Activated B cell treated with CpG ODN at 0.5 μM for 24 hours (primary cell): ENCODE data around the gene ZNF28. TPM values are rescaled to one million over a fixed set of nuclear protein-coding genes. Genes with fewer than 3 reads are reported as not detected.
"Not testable (repeated sequence)": the region's sequence is repeated elsewhere in the genome, so short reads cannot be mapped to it uniquely, and the experiment has no call there.

Experiments
- ATAC-seq: fragments of 200-7000 bp; cut with Tn5 transposase; one replicate; pipeline ENCODE4 v1.10.0; 2021; ENCODE audit warnings: low read depth, mild to moderate bottlenecking, moderate library complexity
- CTCF ChIA-PET: fragments of 350-600 bp; sonication (Branson Sonifier 250); formaldehyde crosslinking; loops from one replicate; lab custom pipeline; 2021; ENCODE audit warnings: antibody characterized with exemption; lab: Charles Lee
- POLR2A ChIA-PET: fragments of 350-600 bp; sonication (Branson Sonifier 250); formaldehyde crosslinking; loops from one replicate; lab custom pipeline; 2021; ENCODE audit warnings: antibody characterized with exemption; lab: Charles Lee
- DNase-seq: peaks from one replicate; pipeline ENCODE4 v3.0.0; 2022
- H3K27ac Mint-ChIP-seq: one replicate; pipeline ENCODE4 v1.8.0; 2020; ENCODE audit warnings: mixed read lengths
- H3K27me3 Mint-ChIP-seq: one replicate; pipeline ENCODE4 v1.8.0; 2021; ENCODE audit warnings: mixed read lengths
- H3K36me3 Mint-ChIP-seq: one replicate; pipeline ENCODE4 v1.8.0; 2021; ENCODE audit warnings: low read depth, mixed read lengths
- H3K4me1 Mint-ChIP-seq: one replicate; pipeline ENCODE4 v1.8.0; 2021; ENCODE audit warnings: mixed read lengths
- H3K4me3 Mint-ChIP-seq: one replicate; pipeline ENCODE4 v1.8.0; 2020; ENCODE audit warnings: mild to moderate bottlenecking, mixed read lengths
- H3K9me3 Mint-ChIP-seq: one replicate; pipeline ENCODE4 v1.8.0; 2020; ENCODE audit warnings: mixed read lengths
- intact Hi-C: fragments of 100-400 bp; cut with micrococcal nuclease; formaldehyde crosslinking; loops from one replicate; pipeline ENCODE4 v1.15.1; 2024
- total RNA-seq: library from RNA; stranded (reverse); gene quantifications from 2 replicates; pipeline ENCODE4 v1.2.3, GENCODE V29; 2022
- TF ChIP-seq, protein P1 (sequence below): fragments of 200-600 bp; IDR thresholded peaks from one replicate; pipeline ENCODE4 v1.8.0; 2022; ENCODE audit warnings: antibody characterized with exemption, mild to moderate bottlenecking

ZNF28 gene
- total RNA-seq, 1 donor from 2014 or later = 24.6 TPM

DNA sequence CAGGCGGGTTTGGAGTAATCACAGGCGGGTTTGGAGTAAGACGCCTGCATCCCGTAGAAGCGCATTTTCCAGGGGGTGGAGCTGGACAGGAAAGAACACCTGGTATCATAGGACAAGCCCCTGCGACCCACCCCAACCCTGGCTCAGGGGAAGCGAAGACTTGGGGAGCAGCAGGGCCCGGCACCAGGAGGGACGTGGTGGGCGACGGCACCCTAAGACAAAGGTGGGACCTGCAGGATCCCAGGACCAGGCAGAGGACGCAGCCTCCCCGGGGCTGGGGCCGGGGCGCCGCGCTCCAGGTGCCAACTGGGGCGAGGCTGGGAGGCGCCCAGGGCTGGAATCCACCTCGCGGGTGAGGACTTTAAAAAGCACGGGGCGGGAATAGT lies 35.4 kb downstream of the ZNF28 start:
- Mint-ChIP-seq H3K4me3 (peak overlapping the region; percentile 96), H3K4me1 (peaks cover 36% of the 10 kb centered on the region), H3K27ac (peak overlapping the region; percentile 90), H3K27me3 (no peaks in the 10 kb centered on the region), H3K9me3 (no peaks in the 10 kb centered on the region), H3K36me3 (peaks cover 21% of the 10 kb centered on the region)
- intact Hi-C loops = loop anchor here (1.0 to 10.0 kb wide), 7 partner anchors 51 to 259 kb away; partner anchors contain the start of genes ZNF320, ZNF611, ZNF808 and ZNF816
- ATAC-seq (peak; percentile 9), DNase-seq (no peak)
- TF ChIP-seq, protein P1, sequence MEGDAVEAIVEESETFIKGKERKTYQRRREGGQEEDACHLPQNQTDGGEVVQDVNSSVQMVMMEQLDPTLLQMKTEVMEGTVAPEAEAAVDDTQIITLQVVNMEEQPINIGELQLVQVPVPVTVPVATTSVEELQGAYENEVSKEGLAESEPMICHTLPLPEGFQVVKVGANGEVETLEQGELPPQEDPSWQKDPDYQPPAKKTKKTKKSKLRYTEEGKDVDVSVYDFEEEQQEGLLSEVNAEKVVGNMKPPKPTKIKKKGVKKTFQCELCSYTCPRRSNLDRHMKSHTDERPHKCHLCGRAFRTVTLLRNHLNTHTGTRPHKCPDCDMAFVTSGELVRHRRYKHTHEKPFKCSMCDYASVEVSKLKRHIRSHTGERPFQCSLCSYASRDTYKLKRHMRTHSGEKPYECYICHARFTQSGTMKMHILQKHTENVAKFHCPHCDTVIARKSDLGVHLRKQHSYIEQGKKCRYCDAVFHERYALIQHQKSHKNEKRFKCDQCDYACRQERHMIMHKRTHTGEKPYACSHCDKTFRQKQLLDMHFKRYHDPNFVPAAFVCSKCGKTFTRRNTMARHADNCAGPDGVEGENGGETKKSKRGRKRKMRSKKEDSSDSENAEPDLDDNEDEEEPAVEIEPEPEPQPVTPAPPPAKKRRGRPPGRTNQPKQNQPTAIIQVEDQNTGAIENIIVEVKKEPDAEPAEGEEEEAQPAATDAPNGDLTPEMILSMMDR = no peak
- CTCF ChIA-PET = no interaction called here
- POLR2A ChIA-PET = no interaction called here

DNA sequence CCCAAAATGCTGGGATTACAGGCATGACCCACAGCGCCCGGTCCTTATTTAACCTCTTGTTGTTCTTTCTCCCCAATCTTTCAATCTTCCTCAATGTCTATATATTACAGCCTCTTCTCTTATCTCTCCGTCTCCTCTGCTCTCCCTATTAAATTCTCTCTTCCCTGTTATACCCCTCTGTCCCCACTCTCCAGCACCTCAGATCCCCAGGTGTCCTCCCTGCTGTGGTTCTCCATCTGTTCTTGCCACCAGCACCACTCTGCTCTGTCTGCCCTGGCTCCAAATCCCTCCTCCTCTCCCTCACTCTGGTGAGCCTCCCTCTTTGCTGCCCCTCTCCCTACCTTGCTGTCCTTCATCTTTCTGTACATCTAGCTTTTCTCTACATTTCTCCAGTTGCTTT lies 35.9 kb downstream of the ZNF28 start:
- TF ChIP-seq, protein P1 = no peak
- ATAC-seq (no peak), DNase-seq (no peak)
- intact Hi-C loops = loop anchor here (10.0 kb wide), 1 partner anchor 91 kb away; no protein-coding TSS in a partner anchor
- peak overlapping the region; percentile 96 for H3K4me3 Mint-ChIP-seq
- no peaks in the 10 kb centered on the region for H3K9me3 Mint-ChIP-seq
- peaks cover 36% of the 10 kb centered on the region for H3K4me1 Mint-ChIP-seq
- H3K36me3 Mint-ChIP-seq = peaks cover 26% of the 10 kb centered on the region
- H3K27me3 Mint-ChIP-seq = no peaks in the 10 kb centered on the region
- ChIA-PET POLR2A (interaction anchor here (0.7 kb wide), 1 partner anchor 599 kb away, joined by 3 read pairs; no protein-coding TSS in a partner anchor), CTCF (no interaction called here)
- H3K27ac Mint-ChIP-seq = peak overlapping the region; percentile 68

DNA sequence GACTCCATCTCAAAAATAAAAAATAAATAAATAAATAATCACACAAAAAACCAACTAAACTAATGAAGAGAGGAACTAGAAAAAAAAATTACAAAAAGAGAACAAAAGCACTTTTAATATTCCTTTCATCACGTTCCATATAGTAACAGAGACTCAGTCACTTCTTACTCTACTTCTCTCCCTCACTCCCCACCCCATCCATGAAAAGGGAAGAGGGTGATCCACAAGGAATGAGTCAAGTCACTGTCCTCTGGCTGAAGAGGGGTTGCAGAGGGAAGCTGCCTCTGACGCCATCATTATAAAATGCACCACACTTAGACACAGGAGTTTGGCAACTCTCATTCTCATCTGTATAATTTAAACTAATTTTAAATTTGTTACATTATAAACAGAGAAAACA lies 38.6 kb downstream of the ZNF28 start:
- ATAC-seq, H3K27me3 Mint-ChIP-seq, H3K9me3 Mint-ChIP-seq, CTCF ChIA-PET, H3K27ac Mint-ChIP-seq, DNase-seq, POLR2A ChIA-PET, H3K4me3 Mint-ChIP-seq: not testable (repeated sequence)
- intact Hi-C loops = loop anchor here (10.0 kb wide), 1 partner anchor 88 kb away; no protein-coding TSS in a partner anchor
- Mint-ChIP-seq H3K36me3 (peaks cover 51% of the 10 kb centered on the region), H3K4me1 (peaks cover 39% of the 10 kb centered on the region)

DNA sequence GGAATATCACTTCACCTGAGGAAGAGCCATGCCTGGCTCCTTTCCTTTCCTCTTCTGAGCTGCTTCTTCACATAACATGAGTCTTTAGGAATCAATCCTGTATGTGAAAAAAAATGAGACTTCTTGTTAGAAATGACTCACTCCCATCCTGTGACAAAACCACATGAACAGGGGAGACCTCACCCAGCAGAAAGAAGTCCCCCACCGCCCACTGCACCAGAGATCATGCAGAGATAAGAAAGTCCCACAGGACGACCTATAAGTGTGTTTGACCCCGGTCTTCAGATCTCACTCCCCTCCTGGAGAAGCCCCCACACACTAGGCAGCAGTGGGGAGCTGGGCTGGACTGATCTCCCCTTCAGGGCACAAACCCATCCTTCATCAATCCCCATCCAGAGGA lies 42.6 kb downstream of the ZNF28 start:
- POLR2A ChIA-PET = no interaction called here
- intact Hi-C loops = no loop called here
- Mint-ChIP-seq H3K36me3 (peaks cover 74% of the 10 kb centered on the region), H3K27ac (no peak overlapping the region), H3K4me1 (peaks cover 8% of the 10 kb centered on the region), H3K9me3 (peaks cover 6% of the 10 kb centered on the region), H3K27me3 (no peaks in the 10 kb centered on the region), H3K4me3 (no peak overlapping the region)
- ATAC-seq (no peak), DNase-seq (no peak)
- CTCF ChIA-PET = no interaction called here
- TF ChIP-seq, protein P1 = no peak

DNA sequence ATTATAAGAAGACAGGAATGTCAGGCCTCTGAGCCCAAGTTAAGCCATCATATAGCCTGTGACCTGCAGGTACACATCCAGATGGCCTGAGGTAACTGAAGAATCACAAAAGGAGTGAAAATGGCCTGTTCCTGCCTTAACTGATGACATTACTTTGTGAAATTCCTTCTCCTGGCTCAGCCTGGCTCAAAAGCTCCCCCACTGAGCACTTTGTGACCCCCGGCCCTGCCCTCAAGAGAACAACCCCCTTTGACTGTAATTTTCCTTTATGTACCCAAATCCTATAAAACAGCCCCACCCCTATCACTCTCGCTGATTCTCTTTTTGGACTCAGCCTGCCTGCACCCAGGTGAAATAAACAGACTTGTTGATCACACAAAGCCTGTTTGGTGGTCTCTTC lies 65.0 kb downstream of the ZNF28 start:
- peaks cover 11% of the 10 kb centered on the region for H3K9me3 Mint-ChIP-seq
- intact Hi-C loops, POLR2A ChIA-PET, H3K4me3 Mint-ChIP-seq, CTCF ChIA-PET, H3K36me3 Mint-ChIP-seq, DNase-seq, ATAC-seq, H3K27ac Mint-ChIP-seq, H3K4me1 Mint-ChIP-seq, H3K27me3 Mint-ChIP-seq: not testable (repeated sequence)

DNA sequence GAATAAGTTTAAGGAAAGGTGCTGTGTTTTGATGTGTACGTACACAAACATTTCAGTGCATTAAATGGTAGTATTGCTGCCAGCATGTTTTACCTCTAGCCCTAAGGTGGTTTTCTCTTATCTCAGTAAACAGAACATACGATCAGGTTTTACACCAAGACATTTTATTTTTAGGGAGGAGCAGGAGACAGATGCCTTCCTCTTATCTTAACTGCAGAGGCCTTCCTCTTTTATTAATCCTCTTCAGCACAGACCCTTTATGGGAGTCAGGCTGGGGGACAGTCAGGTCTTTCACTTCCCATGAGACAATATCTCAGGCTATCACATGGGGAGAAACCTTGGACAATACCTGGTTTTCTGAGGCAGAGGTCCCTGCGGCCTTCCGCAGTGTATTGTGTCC lies 71.7 kb downstream of the ZNF28 start:
- Mint-ChIP-seq H3K4me3 (no peak overlapping the region), H3K4me1 (no peaks in the 10 kb centered on the region), H3K27me3 (no peaks in the 10 kb centered on the region), H3K36me3 (no peaks in the 10 kb centered on the region), H3K27ac (no peak overlapping the region), H3K9me3 (no peaks in the 10 kb centered on the region)
- no peak for ATAC-seq
- TF ChIP-seq, protein P1 = no peak
- intact Hi-C loops = loop anchor here (5.0 kb wide), 1 partner anchor 612 kb away; the partner anchor contains the start of gene ZNF616
- DNase-seq = no peak
- CTCF ChIA-PET = interaction anchor here (1.0 to 3.3 kb wide), 2 partner anchors 501 to 502 kb away, joined by 5 to 12 read pairs; no protein-coding TSS in a partner anchor
- POLR2A ChIA-PET = no interaction called here
